ENCODE measurements around the gene IQSEC1.

The IQSEC1 gene

GRCh38 chr3:13073326-13074005, at the start of gene IQSEC1:
Gene IQSEC1, minus strand, starts transcription at chr3:13073429. Its CDS starts 415 bp downstream, at chr3:13073014.
- DNase-seq (ENCODE audit: low spot score) = no peak

GRCh38 chr3:13122081-13123012, 49.1 kb upstream of the IQSEC1 start:
- no peak for DNase-seq (ENCODE audit: low spot score)

DNA sequence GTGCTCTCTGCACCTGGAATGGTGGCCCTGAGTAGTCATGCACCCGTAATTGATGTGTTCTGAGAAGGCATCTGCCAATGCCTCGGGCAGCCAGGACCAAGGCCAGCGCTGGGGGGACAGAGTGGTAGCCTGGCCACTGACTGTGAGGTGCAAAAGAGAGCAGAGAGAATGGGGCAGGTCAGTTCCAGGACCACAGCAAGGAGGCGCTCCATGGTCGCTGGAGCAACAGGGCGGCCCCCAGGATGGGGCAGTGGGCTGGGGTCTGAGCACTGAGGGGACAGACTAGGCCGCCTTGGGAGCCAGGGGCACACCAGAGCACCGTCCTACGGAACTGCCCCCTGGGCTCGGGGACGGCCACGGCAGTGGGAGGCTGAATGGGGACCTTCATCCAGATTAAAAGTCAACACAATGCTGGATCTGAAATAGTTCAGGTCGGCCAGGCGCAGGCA, 48.3 kb upstream of the IQSEC1 start:
- DNase-seq (ENCODE audit: low spot score) = no peak

GRCh38 chr3:13120928-13121552, 47.8 kb upstream of the IQSEC1 start:
- DNase-seq (ENCODE audit: low spot score) = no peak

DNA sequence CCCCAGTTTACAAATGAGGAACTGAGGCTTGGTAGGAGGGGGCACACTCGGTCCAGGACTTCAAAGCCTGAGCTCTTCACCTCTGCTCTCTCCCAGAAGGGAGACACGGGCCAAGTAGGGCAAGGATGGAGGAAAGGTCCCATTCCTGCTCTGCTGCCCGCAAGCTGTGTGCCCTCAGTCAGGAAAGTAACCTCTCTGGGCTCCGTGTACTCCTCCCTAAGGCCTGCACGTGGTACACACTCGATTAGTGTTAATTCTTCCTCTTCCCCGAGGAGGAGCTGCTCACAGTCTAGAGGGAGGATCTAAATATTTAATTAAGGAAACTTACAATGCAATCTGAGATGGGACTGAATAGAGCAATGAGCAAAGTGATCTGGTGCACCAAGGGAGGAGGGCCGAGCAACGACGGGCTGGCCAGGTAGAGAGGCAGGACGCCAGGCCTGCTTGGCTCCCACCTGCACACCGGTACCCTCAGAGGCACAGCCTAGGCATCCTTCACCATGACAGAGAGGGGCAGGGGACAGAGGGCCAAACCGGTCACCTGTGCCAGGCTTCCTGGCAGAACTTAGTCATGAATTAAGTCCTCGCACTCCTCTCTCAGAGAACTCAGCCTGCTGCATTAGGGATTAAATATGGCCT, 47.2 kb upstream of the IQSEC1 start:
- no peak for DNase-seq (ENCODE audit: low spot score)

DNA sequence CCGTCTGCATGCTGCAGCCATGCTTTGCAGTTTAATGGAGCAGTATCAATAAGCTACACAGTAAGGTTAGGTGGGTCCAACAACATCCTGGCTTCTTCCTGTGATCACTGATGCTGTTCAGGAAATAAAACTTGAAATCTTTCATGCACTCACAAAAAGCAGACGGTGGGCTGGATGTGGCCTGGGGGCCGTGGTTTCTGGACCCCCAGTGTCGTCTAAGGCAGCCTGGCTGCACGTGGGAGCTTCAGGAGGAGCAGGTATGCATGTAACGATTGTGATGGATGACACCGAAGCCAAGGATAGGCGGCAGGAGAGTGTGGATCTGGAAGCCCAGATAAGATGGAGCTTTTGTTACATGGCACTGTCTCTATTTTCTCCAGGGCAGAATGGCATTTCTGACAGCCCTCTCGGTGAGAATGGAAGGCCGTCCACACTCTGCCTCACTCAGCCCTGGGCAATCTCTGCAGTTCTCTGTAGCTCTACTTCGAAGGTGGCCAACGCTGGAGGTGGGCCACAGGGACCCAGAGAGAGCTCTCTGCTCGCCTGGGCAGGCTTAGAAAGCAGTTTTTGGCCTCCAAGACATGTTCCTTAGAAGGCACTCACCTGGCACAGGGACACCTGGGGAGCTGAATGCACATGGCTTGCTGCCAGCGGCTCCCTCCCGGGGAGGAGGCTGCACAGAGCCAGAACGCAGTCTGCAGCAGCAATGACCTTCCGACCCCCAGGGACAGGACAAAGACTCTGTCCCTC, 46.4 kb upstream of the IQSEC1 start:
- no peak for DNase-seq (ENCODE audit: low spot score)

GRCh38 chr3:13116426-13116825, 43.2 kb upstream of the IQSEC1 start:
- DNase-seq (ENCODE audit: low spot score) = no peak

DNA sequence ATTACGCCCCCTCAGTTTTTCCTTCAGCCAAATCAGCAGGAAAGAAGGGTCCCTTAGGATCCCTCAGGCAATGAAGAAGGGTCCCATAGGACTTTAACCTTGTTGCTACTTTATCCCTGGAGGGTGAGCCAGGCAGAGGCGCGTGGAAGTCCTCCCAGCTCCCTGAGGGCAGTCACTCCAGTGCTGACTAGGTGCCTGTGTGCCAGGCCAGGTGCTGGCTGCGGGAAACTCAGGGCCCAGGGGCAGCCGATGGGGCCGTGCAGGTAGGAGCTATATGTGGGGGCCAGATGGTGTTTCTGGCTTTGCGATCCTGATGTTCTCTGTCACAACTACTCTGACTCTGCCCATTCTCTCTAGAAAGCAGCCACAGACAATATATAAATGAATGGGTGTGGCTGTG, 42.8 kb upstream of the IQSEC1 start:
- no peak for DNase-seq (ENCODE audit: low spot score)

- no peak for DNase-seq (ENCODE audit: low spot score)
Observed at GRCh38 chr3:13115576-13115910, 42.3 kb upstream of the IQSEC1 start.

GRCh38 chr3:13114811-13115575, 41.8 kb upstream of the IQSEC1 start:
- DNase-seq (ENCODE audit: low spot score) = no peak

GRCh38 chr3:13113346-13114330, 40.4 kb upstream of the IQSEC1 start:
- DNase-seq (ENCODE audit: low spot score) = no peak

- no peak for DNase-seq (ENCODE audit: low spot score)
Observed at GRCh38 chr3:13112521-13113345, 39.5 kb upstream of the IQSEC1 start.

DNA sequence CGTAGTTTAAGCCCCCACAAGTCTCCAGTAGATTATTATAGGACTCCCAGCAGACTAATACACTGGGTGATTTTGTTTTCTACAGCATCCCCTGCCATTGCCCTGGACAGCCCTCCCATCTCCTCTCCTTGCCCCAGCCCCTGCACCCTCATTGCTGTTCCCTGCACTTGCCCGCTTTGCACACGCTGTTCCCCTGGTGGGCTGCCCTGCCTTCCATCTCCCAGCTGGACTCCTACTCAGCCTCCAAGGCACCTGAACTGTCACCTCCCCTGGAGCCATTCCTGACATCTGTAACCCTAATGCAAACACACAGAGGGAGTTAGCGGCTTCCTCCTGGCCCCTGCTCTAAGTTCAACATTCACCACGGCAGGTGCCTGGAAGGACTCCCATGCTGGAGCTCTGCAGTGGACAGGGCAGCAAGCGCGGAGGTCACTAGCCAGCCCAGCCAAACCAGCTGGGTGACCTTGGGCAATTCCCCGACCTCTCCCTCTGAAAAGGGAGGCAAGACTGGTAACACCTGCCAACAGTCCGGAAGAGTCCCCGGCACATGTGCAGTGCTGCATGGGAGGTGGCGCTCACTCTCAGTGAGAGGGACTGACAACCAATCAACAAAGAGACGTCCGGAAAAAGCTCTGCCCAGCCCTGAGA, 38.8 kb upstream of the IQSEC1 start:
- DNase-seq (ENCODE audit: low spot score) = no peak

DNA sequence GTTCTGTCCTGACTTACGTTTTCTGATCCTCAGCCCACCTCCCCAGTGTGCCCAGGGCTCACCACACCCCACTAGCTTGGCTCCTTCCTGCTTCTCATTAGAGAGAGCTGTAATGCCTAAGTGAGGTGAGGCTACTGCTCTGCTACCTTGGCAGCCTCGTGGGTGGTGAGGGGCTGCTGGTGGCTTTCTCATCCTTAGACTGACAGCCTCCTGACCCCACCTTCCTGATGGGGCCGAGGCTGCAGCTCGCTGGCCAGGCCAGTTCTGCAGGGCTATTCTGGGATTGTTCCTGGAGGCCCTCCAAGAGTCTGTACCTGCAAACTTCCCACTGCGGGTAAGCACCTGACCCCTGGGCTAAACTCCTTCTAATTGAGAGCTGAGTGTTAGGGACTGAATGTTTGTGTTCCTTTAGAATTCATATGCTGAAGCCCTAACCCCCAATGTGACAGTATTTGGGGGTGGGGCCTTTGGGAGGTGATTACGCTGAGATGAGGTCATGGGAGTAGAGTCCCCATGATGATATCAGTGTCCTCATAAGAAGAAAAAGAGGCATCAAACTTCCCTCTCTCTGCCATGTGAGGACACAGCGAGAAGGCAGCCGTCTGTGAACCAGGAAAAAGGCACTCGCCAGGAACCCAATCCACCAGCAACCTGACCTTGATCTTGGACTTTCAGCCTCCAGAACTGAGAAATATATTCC, 38.1 kb upstream of the IQSEC1 start:
- no peak for DNase-seq (ENCODE audit: low spot score)

GRCh38 chr3:13110678-13111116, 37.5 kb upstream of the IQSEC1 start:
- DNase-seq (ENCODE audit: low spot score) = no peak

- DNase-seq (ENCODE audit: low spot score) = no peak
Observed at GRCh38 chr3:13109516-13109915, 36.3 kb upstream of the IQSEC1 start.

- DNase-seq (ENCODE audit: low spot score) = no peak
Observed at GRCh38 chr3:13108861-13109260, 35.6 kb upstream of the IQSEC1 start.

DNA sequence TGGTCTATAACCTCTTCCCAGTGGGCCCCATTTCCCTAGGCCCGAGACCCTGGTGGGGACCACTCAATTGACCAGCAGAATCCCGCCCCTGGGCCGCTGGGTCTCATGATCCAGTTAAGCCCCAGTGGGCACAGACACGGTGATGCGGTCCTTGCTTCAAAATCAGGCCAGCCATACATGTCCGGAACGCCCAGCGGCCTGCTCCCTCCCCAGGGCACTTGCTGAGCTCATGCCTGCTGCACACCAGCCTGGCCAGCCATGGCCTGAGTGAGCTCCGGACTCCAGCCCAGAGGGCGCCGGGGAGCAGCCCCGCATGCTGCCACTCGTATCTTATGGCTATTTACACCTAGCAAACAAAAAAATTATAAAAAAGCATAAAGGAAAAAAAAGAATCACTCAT, 34.4 kb upstream of the IQSEC1 start:
- no peak for DNase-seq (ENCODE audit: low spot score)
